ENCODE measurements around the gene CRAT. TPM values are rescaled to one million over a fixed set of nuclear protein-coding genes. Genes with fewer than 3 reads are reported as not detected.
A peak's percentile ranks its signal among the peaks of the same experiment; 100 is the strongest.

CRAT gene
- total and polyA plus RNA-seq, 11 donors, result 37.0 to 126 (median 65.7) TPM

- Histone ChIP-seq H3K27ac (peak overlapping the region; percentile 91 to 100 (median 97)), H3K9me3 (no peaks in the 10 kb centered on the region), H3K4me1 (peaks cover 0 to 51% (median 26%) of the 10 kb centered on the region in 12 donors), H3K27me3 (no peaks in the 10 kb centered on the region), H3K36me3 (peaks cover 0 to 16% (median 13%) of the 10 kb centered on the region in 9 donors), H3K4me3 (peak overlapping the region; percentile 65 to 100 (median 88))
- WGBS, 4 donors, result 1% methylated on average over 37 of the region's 37 CpGs
- ATAC-seq, result peak; percentile 4 to 10 (median 8)
- peak in 2 of 5 donors; percentile 47 to 50 for DNase-seq
- TF ChIP-seq POLR2A (IDR thresholded peaks at IDR 0.05), result no peak
- no peak for TF ChIP-seq CTCF (IDR thresholded peaks at IDR 0.05)
- intact Hi-C loops (cut with DNase I), result loop anchor here in 2 of 10 donors (5.0 kb wide), 2 partner anchors 84 to 1601 kb away; partner anchors contain the start of gene SH3GLB2 (in 1 of the 2)
Measured at GRCh38 chr9:129111528-129112151, 1.0 kb upstream of the CRAT start.

GRCh38 chr9:129109952-129110739, 447 bp downstream of the CRAT start:
- peak in 1 of 12 donors; percentile 20 for TF ChIP-seq CTCF (IDR thresholded peaks at IDR 0.05)
- no peak for TF ChIP-seq POLR2A (IDR thresholded peaks at IDR 0.05)
- H3K9me3 ChIP-seq, result no peaks in the 10 kb centered on the region
- ATAC-seq, result peak in 3 of 4 donors; percentile 0 to 22 (median 8)
- peaks cover 0 to 47% (median 25%) of the 10 kb centered on the region in 12 donors for H3K4me1 ChIP-seq
- peak overlapping the region; percentile 77 to 100 (median 88) for H3K4me3 ChIP-seq
- intact Hi-C loops (cut with DNase I), result loop anchor here in 2 of 10 donors (1.0 to 5.0 kb wide), 3 partner anchors 29 to 1602 kb away; partner anchors contain the start of genes DOLPP1 (in 1 of the 2) and SH3GLB2 (in 1 of the 2)
- no peaks in the 10 kb centered on the region for H3K27me3 ChIP-seq
- peak in 3 of 5 donors; percentile 39 to 59 (median 47) for DNase-seq
- 2 to 6% (median 4%) methylated on average over 9 to 64 of the region's 64 CpGs for WGBS, 4 donors
- peak overlapping the region; percentile 91 to 100 (median 97) for H3K27ac ChIP-seq
- peaks cover 0 to 21% (median 15%) of the 10 kb centered on the region in 9 donors for H3K36me3 ChIP-seq

- Histone ChIP-seq H3K4me1 (peaks cover 0 to 41% (median 20%) of the 10 kb centered on the region in 12 donors), H3K9me3 (no peaks in the 10 kb centered on the region), H3K27ac (peak overlapping the region in 3 of 12 donors; percentile 42 to 100 (median 98)), H3K36me3 (peaks cover 0 to 21% (median 15%) of the 10 kb centered on the region in 9 donors), H3K27me3 (no peaks in the 10 kb centered on the region), H3K4me3 (peak overlapping the region in 10 of 12 donors; percentile 77 to 100 (median 90))
- TF ChIP-seq POLR2A (IDR thresholded peaks at IDR 0.05), result no peak
- no peak for TF ChIP-seq CTCF (IDR thresholded peaks at IDR 0.05)
- 51 to 77% (median 65%) methylated on average over 7 of the region's 7 CpGs for WGBS, 4 donors
- no peak for DNase-seq
- intact Hi-C loops (cut with DNase I), result no loop called here
- ATAC-seq, result no peak
Measured at GRCh38 chr9:129109537-129109903, 1.1 kb downstream of the CRAT start.

Measured in heart left ventricle (tissue), 16 donors.